Sigmoid colon (tissue), 7 donors: ENCODE data around the gene CDC14B. TPM values are rescaled to one million over a fixed set of nuclear protein-coding genes. Genes with fewer than 3 reads are reported as not detected.

ENCODE experiments used
- DNase-seq: peaks from one replicate; pipeline ENCODE4 v3.0.0-alpha.2; 2019
- H3K27ac ChIP-seq, 4 donors: fragments of 200-600 bp; sonication (generic); one replicate each; pipeline ENCODE4 v1.5.1; 2016 to 2019; ENCODE audit warnings: mild to moderate bottlenecking in 1 of 4
- H3K27me3 ChIP-seq, 3 donors: fragments of 200-600 bp; sonication (generic); one replicate each; pipeline ENCODE4 v1.5.1; 2019; ENCODE audit warnings: mild to moderate bottlenecking in 1 of 3
- H3K36me3 ChIP-seq, 4 donors: fragments of 200-600 bp; sonication (generic); one replicate each; pipeline ENCODE4 v1.5.1; 2016 to 2019
- H3K4me1 ChIP-seq, 4 donors: fragments of 200-600 bp; sonication (generic); one replicate each; pipeline ENCODE4 v1.5.1; 2017 to 2019
- H3K4me3 ChIP-seq, 4 donors: fragments of 200-600 bp; sonication (generic); one replicate each; pipeline ENCODE4 v1.5.1; 2017 to 2019; ENCODE audit warnings: mild to moderate bottlenecking in 2 of 4, moderate library complexity in 1 of 4
- H3K9me3 ChIP-seq, 4 donors: fragments of 200-600 bp in 3 of 4; sonication (generic) in 3 of 4; one replicate each; pipeline versions ENCODE4 v1.5.1 to v1.6.1; 2013 to 2019
- EP300 ChIP-seq, 4 donors: sonication (generic); formaldehyde crosslinking; IDR thresholded peaks; one replicate each; pipeline ENCODE4 v1.6.1; 2017; ENCODE audit warnings: antibody characterized with exemption in 4 of 4
- POLR2A ChIP-seq, 2 donors: fragments of 450-650 bp; IDR thresholded peaks; one replicate each; pipeline ENCODE4 v1.6.1; 2016; ENCODE audit warnings: antibody characterized with exemption in 2 of 2, mild to moderate bottlenecking in 2 of 2, moderate library complexity in 2 of 2
- POLR2AphosphoS5 ChIP-seq, 4 donors: sonication (generic); formaldehyde crosslinking; IDR thresholded peaks; one replicate each; pipeline ENCODE4 v1.6.1; 2017; ENCODE audit warnings: antibody characterized with exemption in 4 of 4
- WGBS, 2 donors: extraction: QIAGEN DNeasy Blood & Tissue Kit; methylation state at CpG; one replicate each; pipeline ENCODE4 v1.1.7; 2013; 5-methylcytosine and 5-hydroxymethylcytosine counted together
- intact Hi-C: fragments of 100-400 bp; cut with DNase I; formaldehyde crosslinking; loops from one replicate; pipeline ENCODE4 v1.15.1; 2023
- polyA plus RNA-seq, 3 donors: library from polyadenylated mRNA; stranded (reverse); fragments of 200-250 nt; gene quantifications; one replicate each; pipeline ENCODE4 v1.2.3, GENCODE V29; 2013
- total RNA-seq, 4 donors: library from RNA; depleted of rRNA; stranded (reverse); fragments of >200 nt; gene quantifications; one replicate each; pipeline ENCODE4 v1.1.0, GENCODE V29; 2016
- TF ChIP-seq, protein P1 (sequence below), 4 experiments: fragments of 450-650 bp in 3 of 4; fragments of 200-600 bp in 1 of 4; IDR thresholded peaks; one replicate each; pipeline ENCODE4 v1.5.1; 2016 to 2019; ENCODE audit warnings: antibody characterized with exemption in 4 of 4, mild to moderate bottlenecking in 3 of 4, moderate library complexity in 2 of 4
- donor health status: healthy with polysubstance abuse.
- donor health status: Bipolar disorder and iron deficiency.
- donor health status: healthy.

The CDC14B gene
- total and polyA plus RNA-seq, 7 donors = 5.6 to 35.7 (median 12.5) TPM

DNA sequence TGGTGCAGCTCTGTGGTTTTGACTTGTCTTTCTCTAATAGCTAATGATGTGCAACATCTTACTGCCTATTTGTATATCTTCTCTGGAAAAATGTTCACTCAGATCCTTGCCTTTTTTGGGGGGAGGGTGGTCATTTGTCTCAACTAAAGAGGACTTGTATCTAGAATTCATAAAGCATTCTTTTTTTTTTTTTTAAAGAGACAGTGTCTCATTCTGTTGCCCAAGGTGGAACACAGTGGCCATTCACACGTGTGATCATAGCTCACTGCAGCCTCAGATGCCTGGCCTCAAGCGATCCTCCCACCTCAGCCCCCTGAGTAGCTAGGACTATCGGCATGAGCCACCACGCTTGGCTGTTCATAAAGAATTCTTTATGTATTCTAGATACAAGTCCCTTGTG lies 136.4 kb downstream of the CDC14B start:
- TF ChIP-seq, protein P1, sequence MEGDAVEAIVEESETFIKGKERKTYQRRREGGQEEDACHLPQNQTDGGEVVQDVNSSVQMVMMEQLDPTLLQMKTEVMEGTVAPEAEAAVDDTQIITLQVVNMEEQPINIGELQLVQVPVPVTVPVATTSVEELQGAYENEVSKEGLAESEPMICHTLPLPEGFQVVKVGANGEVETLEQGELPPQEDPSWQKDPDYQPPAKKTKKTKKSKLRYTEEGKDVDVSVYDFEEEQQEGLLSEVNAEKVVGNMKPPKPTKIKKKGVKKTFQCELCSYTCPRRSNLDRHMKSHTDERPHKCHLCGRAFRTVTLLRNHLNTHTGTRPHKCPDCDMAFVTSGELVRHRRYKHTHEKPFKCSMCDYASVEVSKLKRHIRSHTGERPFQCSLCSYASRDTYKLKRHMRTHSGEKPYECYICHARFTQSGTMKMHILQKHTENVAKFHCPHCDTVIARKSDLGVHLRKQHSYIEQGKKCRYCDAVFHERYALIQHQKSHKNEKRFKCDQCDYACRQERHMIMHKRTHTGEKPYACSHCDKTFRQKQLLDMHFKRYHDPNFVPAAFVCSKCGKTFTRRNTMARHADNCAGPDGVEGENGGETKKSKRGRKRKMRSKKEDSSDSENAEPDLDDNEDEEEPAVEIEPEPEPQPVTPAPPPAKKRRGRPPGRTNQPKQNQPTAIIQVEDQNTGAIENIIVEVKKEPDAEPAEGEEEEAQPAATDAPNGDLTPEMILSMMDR (IDR thresholded peaks at IDR 0.05) = no peak
- TF ChIP-seq EP300 (IDR thresholded peaks at IDR 0.05) = no peak
- TF ChIP-seq POLR2AphosphoS5 (IDR thresholded peaks at IDR 0.05) = no peak
- no peak for TF ChIP-seq POLR2A (IDR thresholded peaks at IDR 0.05)
- H3K4me1 ChIP-seq = peaks cover 0 to 36% (median 26%) of the 10 kb centered on the region in 4 donors
- H3K27me3 ChIP-seq = no peaks in the 10 kb centered on the region
- no peak for DNase-seq
- no peak overlapping the region for H3K4me3 ChIP-seq
- WGBS, 2 donors = 93% methylated on average over 4 of the region's 4 CpGs
- peak overlapping the region in 1 of 4 donors; percentile 82 for H3K27ac ChIP-seq
- H3K36me3 ChIP-seq = peaks cover 0 to 15% (median 1%) of the 10 kb centered on the region in 4 donors
- H3K9me3 ChIP-seq = no peaks in the 10 kb centered on the region
- intact Hi-C loops = no loop called here

- DNase-seq = no peak
- intact Hi-C loops = no loop called here
- H3K27me3 ChIP-seq = no peaks in the 10 kb centered on the region
- peaks cover 0 to 29% (median 26%) of the 10 kb centered on the region in 4 donors for H3K4me1 ChIP-seq
- no peak overlapping the region for H3K4me3 ChIP-seq
- TF ChIP-seq, protein P1 (IDR thresholded peaks at IDR 0.05) = no peak
- TF ChIP-seq POLR2AphosphoS5 (IDR thresholded peaks at IDR 0.05) (no peak), EP300 (IDR thresholded peaks at IDR 0.05) (no peak), POLR2A (IDR thresholded peaks at IDR 0.05) (no peak)
- 94 to 96% methylated on average over 2 of the region's 2 CpGs for WGBS, 2 donors
- peaks cover 0 to 13% (median 0%) of the 10 kb centered on the region in 4 donors for H3K36me3 ChIP-seq
- H3K9me3 ChIP-seq = no peaks in the 10 kb centered on the region
- H3K27ac ChIP-seq = peak overlapping the region in 1 of 4 donors; percentile 82
Measured at GRCh38 chr9:96482476-96482875, 137.2 kb downstream of the CDC14B start.

- no peak for TF ChIP-seq POLR2A (IDR thresholded peaks at IDR 0.05)
- TF ChIP-seq, protein P1 (IDR thresholded peaks at IDR 0.05) = no peak
- TF ChIP-seq POLR2AphosphoS5 (IDR thresholded peaks at IDR 0.05) = no peak
- no peak for TF ChIP-seq EP300 (IDR thresholded peaks at IDR 0.05)
- no peaks in the 10 kb centered on the region for H3K9me3 ChIP-seq
- 97 to 99% methylated on average over 3 of the region's 3 CpGs for whole genome bisulfite sequencing, 2 donors
- H3K27ac ChIP-seq = no peak overlapping the region
- H3K4me1 ChIP-seq = peaks cover 0 to 12% (median 10%) of the 10 kb centered on the region in 4 donors
- no peak overlapping the region for H3K4me3 ChIP-seq
- intact Hi-C loops = no loop called here
- no peak for DNase-seq
- H3K36me3 ChIP-seq = peaks cover 0 to 21% (median 0%) of the 10 kb centered on the region in 4 donors
- H3K27me3 ChIP-seq = no peaks in the 10 kb centered on the region
Measured at GRCh38 chr9:96480736-96481135, 138.9 kb downstream of the CDC14B start.

GRCh38 chr9:96478829-96479371 lies 140.7 kb downstream of the CDC14B start:
- Histone ChIP-seq H3K9me3 (no peaks in the 10 kb centered on the region), H3K4me1 (peaks cover 0 to 7% (median 3%) of the 10 kb centered on the region in 4 donors), H3K36me3 (peaks cover 0 to 26% (median 2%) of the 10 kb centered on the region in 4 donors), H3K27me3 (no peaks in the 10 kb centered on the region), H3K4me3 (no peak overlapping the region), H3K27ac (no peak overlapping the region)
- intact Hi-C loops = no loop called here
- WGBS, 2 donors = 74 to 83% methylated on average over 4 of the region's 4 CpGs
- TF ChIP-seq POLR2AphosphoS5 (IDR thresholded peaks at IDR 0.05) (no peak), POLR2A (IDR thresholded peaks at IDR 0.05) (no peak), EP300 (IDR thresholded peaks at IDR 0.05) (no peak)
- TF ChIP-seq, protein P1 (IDR thresholded peaks at IDR 0.05) = no peak
- no peak for DNase-seq

DNA sequence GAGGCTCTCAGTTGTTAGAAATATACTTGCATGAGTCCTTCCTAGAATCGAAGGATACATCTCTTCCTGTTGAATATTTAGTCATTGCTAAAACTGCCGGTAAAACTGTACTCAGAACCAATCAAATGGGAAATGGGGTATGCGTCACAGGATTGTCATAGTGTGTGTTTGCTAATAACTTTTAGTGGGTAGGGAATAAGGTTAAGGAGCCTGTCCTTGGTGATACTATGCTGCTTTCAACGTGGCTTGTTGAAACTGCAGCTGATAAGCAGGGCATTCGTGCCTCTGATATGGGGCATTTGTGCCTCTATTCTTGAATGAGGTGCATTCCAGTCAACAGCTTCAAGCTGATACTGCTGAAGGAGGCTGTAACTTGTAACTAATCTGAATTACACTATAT lies 143.1 kb downstream of the CDC14B start:
- intact Hi-C loops = no loop called here
- Histone ChIP-seq H3K9me3 (no peaks in the 10 kb centered on the region), H3K4me3 (no peak overlapping the region), H3K36me3 (peaks cover 11 to 49% (median 16%) of the 10 kb centered on the region in 4 donors), H3K27ac (no peak overlapping the region), H3K4me1 (no peaks in the 10 kb centered on the region), H3K27me3 (no peaks in the 10 kb centered on the region)
- TF ChIP-seq, protein P1 (IDR thresholded peaks at IDR 0.05) = no peak
- TF ChIP-seq EP300 (IDR thresholded peaks at IDR 0.05) (no peak), POLR2AphosphoS5 (IDR thresholded peaks at IDR 0.05) (no peak), POLR2A (IDR thresholded peaks at IDR 0.05) (no peak)
- 81 to 89% methylated on average over 5 of the region's 5 CpGs for WGBS, 2 donors
- DNase-seq = no peak
